ENCODE measurements around the gene CNTNAP5. TPM values are rescaled to one million over a fixed set of nuclear protein-coding genes. Genes with fewer than 3 reads are reported as not detected.

Gene CNTNAP5
- total and polyA plus RNA-seq, 2 of the 8 experiments (the other 6 are each of a cell fraction or from before 2014, with no cell fraction given) = 0.11 to 0.76 TPM

DNA sequence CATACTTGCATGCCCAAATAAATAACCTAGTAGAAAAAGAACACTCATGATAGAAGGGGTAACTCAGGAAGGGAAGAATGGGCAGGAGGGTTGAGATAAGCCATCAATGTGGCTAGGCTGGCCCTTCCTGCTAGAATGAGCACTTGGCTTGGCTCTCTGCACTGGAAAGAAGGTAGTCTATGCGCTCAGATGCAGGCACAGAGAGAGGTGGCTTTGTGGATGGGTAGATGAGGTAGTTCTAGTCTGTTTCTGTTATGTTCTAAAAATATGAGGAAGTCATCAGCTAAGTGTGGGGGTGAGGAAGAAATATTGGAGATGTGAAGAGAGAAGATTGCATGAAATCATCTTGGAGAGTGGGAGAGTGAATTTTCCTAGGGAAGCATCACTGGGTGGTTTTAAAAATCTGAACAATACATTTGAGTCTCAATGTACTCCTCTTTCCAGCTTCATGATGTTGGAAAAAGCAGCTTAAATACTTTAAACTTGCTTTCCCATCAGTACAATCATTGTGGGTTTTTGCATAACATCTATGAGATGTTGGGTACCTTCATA, 357.1 kb downstream of the CNTNAP5 start (continued):
- TF ChIP-seq POLR2AphosphoS5 (IDR thresholded peaks at IDR 0.05; ENCODE audit: low read depth, low read length) (no peak), GTF2F1 (IDR thresholded peaks at IDR 0.05; ENCODE audit: borderline replicate concordance, low read depth, low read length) (no peak), HDAC2 (IDR thresholded peaks at IDR 0.05; ENCODE audit: borderline replicate concordance in 1 of 2, low read depth in 2 of 2, low read length in 2 of 2) (no peak), SP2 (IDR thresholded peaks at IDR 0.05; ENCODE audit: low read length) (no peak), KDM5A (IDR thresholded peaks at IDR 0.05; ENCODE audit: low read length) (no peak), JUND (IDR thresholded peaks at IDR 0.05; ENCODE audit: low read length) (no peak)

Measured in H1 (cell line).